ENCODE data around the gene KCNJ6. TPM values are rescaled to one million over a fixed set of nuclear protein-coding genes. Genes with fewer than 3 reads are reported as not detected.

Gene KCNJ6
- total RNA-seq, 1 donor from 2014 or later, result 4.4 TPM

DNA sequence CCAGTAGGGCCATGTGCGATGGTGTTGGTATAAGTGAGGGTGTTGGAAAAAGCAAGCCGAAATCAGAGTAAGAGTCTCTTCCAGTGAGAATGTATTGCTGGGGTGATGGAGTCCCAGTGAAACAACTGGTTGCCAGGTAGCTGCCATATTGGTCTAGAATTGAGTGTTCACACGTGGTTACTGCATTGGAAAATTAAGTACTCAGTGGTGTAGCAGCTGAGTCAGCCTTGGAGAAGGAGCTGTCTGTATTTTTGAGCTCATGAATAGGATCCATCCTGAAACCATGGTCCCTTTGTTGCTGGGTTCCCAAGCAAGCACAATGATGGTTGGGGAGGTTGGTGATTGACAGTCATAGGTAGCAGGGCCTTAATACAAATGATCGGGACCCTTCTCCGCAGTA is 314.3 kb downstream of the KCNJ6 start:
- no peaks in the 10 kb centered on the region for H3K4me1 Mint-ChIP-seq (ENCODE audit: low read depth)
- H3K4me3 Mint-ChIP-seq (ENCODE audit: unreplicated experiment), result no peak overlapping the region
- TF ChIP-seq CTCF (IDR thresholded peaks at IDR 0.05), result no peak
- H3K36me3 Mint-ChIP-seq (ENCODE audit: low read depth), result peaks cover 2% of the 10 kb centered on the region
- H3K27ac Mint-ChIP-seq (ENCODE audit: unreplicated experiment), result no peak overlapping the region
- no peak for DNase-seq (ENCODE audit: low spot score)
- H3K27me3 Mint-ChIP-seq (ENCODE audit: low read depth), result peaks cover 2% of the 10 kb centered on the region
- peaks cover 3% of the 10 kb centered on the region for H3K9me3 Mint-ChIP-seq (ENCODE audit: low read depth)

GRCh38 chr21:37601027-37601426 is 315.2 kb downstream of the KCNJ6 start:
- Mint-ChIP-seq H3K27me3 (ENCODE audit: low read depth) (peaks cover 2% of the 10 kb centered on the region), H3K4me1 (ENCODE audit: low read depth) (no peaks in the 10 kb centered on the region), H3K4me3 (ENCODE audit: unreplicated experiment) (no peak overlapping the region), H3K27ac (ENCODE audit: unreplicated experiment) (no peak overlapping the region), H3K9me3 (ENCODE audit: low read depth) (peaks cover 7% of the 10 kb centered on the region), H3K36me3 (ENCODE audit: low read depth) (peaks cover 2% of the 10 kb centered on the region)
- no peak for TF ChIP-seq CTCF (IDR thresholded peaks at IDR 0.05)
- no peak for DNase-seq (ENCODE audit: low spot score)

DNA sequence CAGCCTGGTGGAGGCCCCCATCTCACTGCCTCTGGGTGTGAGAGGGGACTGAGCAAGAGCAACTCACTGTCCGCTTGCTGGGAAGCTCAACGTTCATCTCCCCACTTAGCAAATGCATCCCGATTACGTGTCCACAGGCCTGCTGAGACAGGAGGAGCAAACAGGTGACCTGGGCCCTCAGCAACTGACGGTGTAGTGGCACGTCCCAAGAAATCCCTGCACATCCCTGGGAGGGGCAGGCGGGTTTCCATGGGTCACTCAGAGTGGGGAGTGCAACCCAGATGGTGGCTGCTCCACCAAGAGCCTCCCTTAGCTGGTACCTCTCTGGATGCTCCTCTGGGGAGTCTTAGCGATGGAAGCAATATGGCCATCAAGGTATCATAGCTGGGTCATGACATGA is 320.3 kb downstream of the KCNJ6 start:
- Mint-ChIP-seq H3K36me3 (ENCODE audit: low read depth) (peaks cover 2% of the 10 kb centered on the region), H3K27ac (ENCODE audit: unreplicated experiment) (no peak overlapping the region), H3K9me3 (ENCODE audit: low read depth) (peaks cover 4% of the 10 kb centered on the region), H3K4me1 (ENCODE audit: low read depth) (no peaks in the 10 kb centered on the region), H3K27me3 (ENCODE audit: low read depth) (peaks cover 2% of the 10 kb centered on the region), H3K4me3 (ENCODE audit: unreplicated experiment) (no peak overlapping the region)
- no peak for TF ChIP-seq CTCF (IDR thresholded peaks at IDR 0.05)
- no peak for DNase-seq (ENCODE audit: low spot score)

DNA sequence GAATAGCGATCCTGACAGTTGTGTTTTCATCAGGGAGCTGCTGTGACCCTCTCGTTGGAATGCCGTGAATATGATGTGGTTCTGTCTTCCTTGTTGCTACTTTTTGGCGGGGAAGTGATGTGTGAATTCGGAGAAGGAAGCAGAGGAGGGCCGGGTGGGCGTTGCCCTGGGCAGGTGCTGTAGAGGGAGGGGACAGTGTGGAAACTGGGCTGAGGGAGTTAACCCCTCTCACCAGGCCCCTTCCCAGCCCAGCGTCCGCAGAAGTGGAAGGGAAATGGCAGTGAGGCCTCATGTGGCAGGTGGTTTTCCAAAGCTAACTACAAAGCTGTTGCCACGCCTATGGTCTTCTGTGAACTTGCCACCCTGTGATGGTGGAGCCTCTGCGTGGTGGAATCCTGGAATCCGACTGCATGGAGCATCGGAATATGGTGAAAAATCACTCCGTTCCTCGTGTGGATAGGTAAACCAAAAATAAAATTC is 321.7 kb downstream of the KCNJ6 start:
- no peak for TF ChIP-seq CTCF (IDR thresholded peaks at IDR 0.05)
- peaks cover 2% of the 10 kb centered on the region for H3K27me3 Mint-ChIP-seq (ENCODE audit: low read depth)
- no peaks in the 10 kb centered on the region for H3K4me1 Mint-ChIP-seq (ENCODE audit: low read depth)
- H3K36me3 Mint-ChIP-seq (ENCODE audit: low read depth), result peaks cover 2% of the 10 kb centered on the region
- no peak overlapping the region for H3K4me3 Mint-ChIP-seq (ENCODE audit: unreplicated experiment)
- H3K27ac Mint-ChIP-seq (ENCODE audit: unreplicated experiment), result no peak overlapping the region
- no peak for DNase-seq (ENCODE audit: low spot score)
- H3K9me3 Mint-ChIP-seq (ENCODE audit: low read depth), result peaks cover 4% of the 10 kb centered on the region

- H3K36me3 Mint-ChIP-seq (ENCODE audit: low read depth), result peaks cover 2% of the 10 kb centered on the region
- no peaks in the 10 kb centered on the region for H3K4me1 Mint-ChIP-seq (ENCODE audit: low read depth)
- no peak overlapping the region for H3K4me3 Mint-ChIP-seq (ENCODE audit: unreplicated experiment)
- H3K27ac Mint-ChIP-seq (ENCODE audit: unreplicated experiment), result no peak overlapping the region
- H3K27me3 Mint-ChIP-seq (ENCODE audit: low read depth), result peaks cover 2% of the 10 kb centered on the region
- H3K9me3 Mint-ChIP-seq (ENCODE audit: low read depth), result peaks cover 4% of the 10 kb centered on the region
- no peak for DNase-seq (ENCODE audit: low spot score)
- TF ChIP-seq CTCF (IDR thresholded peaks at IDR 0.05), result no peak
These were observed 322.4 kb downstream of the KCNJ6 start for GRCh38 chr21:37593740-37594471.

Data from chondrocyte (in vitro differentiated cells).